ES-I3 (cell line): ENCODE measurements around the gene FKRP.

Experiments
- H3K36me3 ChIP-seq: 2 replicates; pipeline ENCODE4 v1.6.1; 2013; ENCODE audit warnings: mild to moderate bottlenecking, low read length, control low read depth, moderate library complexity; ENCODE audit not compliant: insufficient read depth
- H3K4me1 ChIP-seq: 2 replicates; pipeline ENCODE4 v1.6.1; 2013; ENCODE audit warnings: mild to moderate bottlenecking, control low read depth, low read length; ENCODE audit not compliant: insufficient read depth
- H3K9ac ChIP-seq: 2 replicates; pipeline ENCODE4 v1.6.1; 2013; ENCODE audit warnings: low read depth, mild to moderate bottlenecking, low read length, moderate library complexity
- H3K9me3 ChIP-seq: 2 replicates; pipeline ENCODE4 v1.6.1; 2013; ENCODE audit warnings: mild to moderate bottlenecking, low read length, moderate library complexity; ENCODE audit not compliant: control insufficient read depth, insufficient read depth

The FKRP gene

DNA sequence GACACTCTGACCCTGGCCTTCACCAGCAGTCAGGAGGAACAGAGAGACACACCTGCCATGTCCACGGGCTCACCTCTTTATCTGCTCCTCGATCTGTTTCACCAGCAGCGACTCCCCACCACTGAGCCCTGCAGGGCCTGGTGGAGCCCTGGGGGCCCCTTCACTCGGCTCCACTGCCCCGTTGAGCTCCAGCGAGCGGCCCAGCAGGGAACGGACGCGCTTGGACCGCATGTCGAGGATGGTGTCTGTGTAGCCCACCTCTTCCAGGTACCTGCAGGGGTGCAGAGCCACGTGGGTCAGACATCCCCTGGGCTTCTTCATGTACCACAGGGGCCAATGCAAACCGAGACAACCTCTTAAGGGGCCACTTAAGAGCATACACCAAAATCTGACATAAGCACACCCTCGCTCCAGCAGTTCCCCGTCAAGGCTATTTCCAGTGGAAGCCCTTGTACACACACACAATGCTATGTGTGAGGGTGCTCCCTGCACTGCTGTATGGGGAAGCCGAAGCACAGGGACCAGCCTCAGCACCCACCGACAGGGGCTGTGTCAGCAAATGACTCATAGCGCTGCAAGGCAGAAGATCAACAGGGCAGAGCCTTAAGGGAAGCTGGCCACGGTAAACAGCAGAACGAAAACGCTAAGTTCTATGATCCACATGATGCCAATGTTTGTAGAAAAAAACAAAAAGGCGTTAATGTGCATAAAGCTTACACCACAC, 12.7 kb upstream of the FKRP start:
- H3K9ac ChIP-seq = no peak overlapping the region
- H3K4me1 ChIP-seq = peaks cover 3% of the 10 kb centered on the region; the same call in 1 of the 2 replicates
- peaks cover 4% of the 10 kb centered on the region for H3K36me3 ChIP-seq
- no peaks in the 10 kb centered on the region for H3K9me3 ChIP-seq

GRCh38 chr19:46733690-46734292, 12.1 kb upstream of the FKRP start:
- Histone ChIP-seq H3K9ac (no peak overlapping the region), H3K9me3 (no peaks in the 10 kb centered on the region), H3K4me1 (peaks cover 3% of the 10 kb centered on the region; the same call in 1 of the 2 replicates), H3K36me3 (peaks cover 8% of the 10 kb centered on the region)

- Histone ChIP-seq H3K36me3 (peaks cover 8% of the 10 kb centered on the region), H3K9me3 (no peaks in the 10 kb centered on the region), H3K9ac (no peak overlapping the region), H3K4me1 (peaks cover 3% of the 10 kb centered on the region; the same call in 1 of the 2 replicates)
Observed at GRCh38 chr19:46736531-46737297, 9.1 kb upstream of the FKRP start.

GRCh38 chr19:46737298-46737654, 8.6 kb upstream of the FKRP start:
- H3K4me1 ChIP-seq = peaks cover 8% of the 10 kb centered on the region; the same call in 1 of the 2 replicates
- no peak overlapping the region for H3K9ac ChIP-seq
- H3K36me3 ChIP-seq = peaks cover 8% of the 10 kb centered on the region
- no peaks in the 10 kb centered on the region for H3K9me3 ChIP-seq

DNA sequence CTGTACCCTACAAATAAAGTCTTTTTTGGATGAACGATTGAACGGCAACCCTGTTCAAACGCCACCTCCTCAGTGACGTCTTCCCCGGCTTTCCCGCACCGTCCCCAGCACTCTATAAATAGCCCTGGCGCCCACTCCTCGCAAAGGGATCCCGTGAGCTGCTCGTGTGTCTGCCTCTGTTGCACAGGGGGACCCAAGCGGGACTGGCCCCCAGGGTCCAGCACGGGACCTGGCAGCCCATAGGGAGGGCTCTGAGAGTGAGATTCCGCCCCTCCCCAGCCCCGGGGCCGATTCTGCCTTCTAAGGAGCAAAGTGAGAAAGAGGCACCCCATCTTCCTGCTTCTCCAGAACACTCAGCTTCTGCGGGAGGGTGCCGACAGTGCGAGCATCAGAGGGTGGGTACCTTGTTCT, 8.1 kb upstream of the FKRP start:
- H3K9me3 ChIP-seq = no peaks in the 10 kb centered on the region

GRCh38 chr19:46739290-46739771, 6.5 kb upstream of the FKRP start:
- Histone ChIP-seq H3K4me1 (peaks cover 8% of the 10 kb centered on the region; the same call in 1 of the 2 replicates), H3K9me3 (no peaks in the 10 kb centered on the region), H3K9ac (no peak overlapping the region), H3K36me3 (peaks cover 4% of the 10 kb centered on the region; the same call in 1 of the 2 replicates)

More for the DNA sequence above, 8.1 kb upstream of the FKRP start:
- H3K36me3 ChIP-seq = peaks cover 8% of the 10 kb centered on the region
- H3K4me1 ChIP-seq = peaks cover 8% of the 10 kb centered on the region; the same call in 1 of the 2 replicates
- H3K9ac ChIP-seq = no peak overlapping the region

DNA sequence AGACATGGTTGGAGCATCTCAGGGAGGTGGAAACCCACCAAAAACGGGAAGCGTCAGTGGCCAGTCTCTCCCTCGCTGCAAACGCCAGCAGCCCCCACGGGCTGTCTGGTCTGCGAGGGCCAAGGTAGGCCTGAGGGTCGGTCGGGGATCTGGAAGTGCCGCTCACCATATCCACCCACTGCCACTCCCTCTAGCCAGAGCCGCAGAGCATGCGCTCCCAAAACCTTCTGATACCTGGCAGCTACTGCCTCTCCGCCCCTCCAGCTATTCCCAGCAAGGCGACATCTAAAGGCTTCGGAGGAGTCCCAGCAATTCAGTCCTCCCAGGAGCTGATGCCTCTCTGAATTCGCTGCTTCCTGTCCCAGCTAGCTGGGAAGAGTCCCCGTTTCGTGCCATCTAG, 4.4 kb upstream of the FKRP start:
- Histone ChIP-seq H3K9ac (no peak overlapping the region), H3K9me3 (no peaks in the 10 kb centered on the region), H3K36me3 (peaks cover 4% of the 10 kb centered on the region; the same call in 1 of the 2 replicates), H3K4me1 (peaks cover 8% of the 10 kb centered on the region; the same call in 1 of the 2 replicates)

DNA sequence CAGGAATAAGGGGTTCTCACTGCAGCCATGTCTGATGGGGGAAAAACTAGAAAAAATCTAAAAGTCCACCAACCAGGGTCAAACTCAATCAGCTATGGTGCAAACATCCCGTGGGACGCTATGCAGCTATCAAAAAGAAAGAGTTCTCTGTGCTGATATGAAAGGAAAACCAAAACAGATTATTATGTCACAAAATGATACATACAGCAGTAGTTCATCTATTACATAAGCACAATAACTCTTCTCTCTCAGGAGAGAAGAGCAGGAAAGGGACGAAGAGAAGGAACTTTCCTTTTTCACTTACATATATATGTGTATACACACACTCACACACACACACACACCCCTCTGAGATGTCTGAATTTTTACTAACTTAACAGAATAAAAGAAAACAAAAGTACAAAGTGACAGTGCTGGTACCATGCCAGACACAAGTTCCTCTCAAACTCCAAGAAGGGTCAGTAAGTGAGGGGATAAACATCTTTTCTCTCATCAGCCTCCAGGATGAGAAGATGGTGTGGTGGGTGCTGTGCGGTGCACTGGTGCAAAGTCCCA, 2.9 kb upstream of the FKRP start:
- H3K4me1 ChIP-seq = peaks cover 8% of the 10 kb centered on the region; the same call in 1 of the 2 replicates
- no peak overlapping the region for H3K9ac ChIP-seq
- peaks cover 4% of the 10 kb centered on the region; the same call in 1 of the 2 replicates for H3K36me3 ChIP-seq
- H3K9me3 ChIP-seq = no peaks in the 10 kb centered on the region

GRCh38 chr19:46744005-46744691, 1.7 kb upstream of the FKRP start:
- no peak overlapping the region for H3K9ac ChIP-seq
- peaks cover 8% of the 10 kb centered on the region; the same call in 1 of the 2 replicates for H3K4me1 ChIP-seq
- no peaks in the 10 kb centered on the region for H3K9me3 ChIP-seq
- H3K36me3 ChIP-seq = no peaks in the 10 kb centered on the region

- Histone ChIP-seq H3K4me1 (peaks cover 8% of the 10 kb centered on the region; the same call in 1 of the 2 replicates), H3K36me3 (no peaks in the 10 kb centered on the region), H3K9me3 (no peaks in the 10 kb centered on the region), H3K9ac (peak overlapping the region; percentile 91)
Observed at GRCh38 chr19:46745030-46745429, 827 bp upstream of the FKRP start.

- Histone ChIP-seq H3K36me3 (peaks cover 4% of the 10 kb centered on the region; the same call in 1 of the 2 replicates), H3K9me3 (no peaks in the 10 kb centered on the region), H3K9ac (peak within 1 kb of the TSS; percentile 91), H3K4me1 (peaks cover 8% of the 10 kb centered on the region; the same call in 1 of the 2 replicates)
Observed at GRCh38 chr19:46746281-46747057, 612 bp downstream of the FKRP start, which contains the start of gene STRN4. Gene STRN4, minus strand, starts transcription at chr19:46746450. Its CDS starts 20 bp downstream, at chr19:46746430.

GRCh38 chr19:46748325-46749109, 2.7 kb downstream of the FKRP start:
- H3K4me1 ChIP-seq = no peaks in the 10 kb centered on the region
- H3K9ac ChIP-seq = no peak overlapping the region
- H3K36me3 ChIP-seq = peaks cover 4% of the 10 kb centered on the region; the same call in 1 of the 2 replicates
- H3K9me3 ChIP-seq = no peaks in the 10 kb centered on the region
